D341Med (cell line): ENCODE data around the gene SH2D5.

Experiments used
- DNase-seq: peaks from one replicate; pipeline ENCODE4 v3.0.0; 2012; ENCODE audit warnings: low spot score

The SH2D5 gene

GRCh38 chr1:20713440-20713839 lies 19.1 kb downstream of the SH2D5 start:
- DNase-seq, result no peak

- DNase-seq, result no peak
Measured at GRCh38 chr1:20712215-20712577, 20.3 kb downstream of the SH2D5 start.

- no peak for DNase-seq
Measured at GRCh38 chr1:20711285-20712214, 21.0 kb downstream of the SH2D5 start.

GRCh38 chr1:20710469-20711284 lies 21.8 kb downstream of the SH2D5 start:
- DNase-seq, result no peak

- DNase-seq, result no peak
Measured at GRCh38 chr1:20709868-20710267, 22.6 kb downstream of the SH2D5 start.

- no peak for DNase-seq
Measured at GRCh38 chr1:20708891-20709290, 23.6 kb downstream of the SH2D5 start.

GRCh38 chr1:20708057-20708456 lies 24.4 kb downstream of the SH2D5 start:
- DNase-seq, result no peak

GRCh38 chr1:20706841-20707240 lies 25.7 kb downstream of the SH2D5 start:
- no peak for DNase-seq

GRCh38 chr1:20705203-20705755 lies 27.2 kb downstream of the SH2D5 start:
- no peak for DNase-seq

GRCh38 chr1:20704390-20705202 lies 27.9 kb downstream of the SH2D5 start:
- no peak for DNase-seq

- DNase-seq, result no peak
Measured at GRCh38 chr1:20703124-20703756, 29.3 kb downstream of the SH2D5 start.

- no peak for DNase-seq
Measured at GRCh38 chr1:20702416-20702815, 30.1 kb downstream of the SH2D5 start.

GRCh38 chr1:20701847-20702246 lies 30.7 kb downstream of the SH2D5 start:
- DNase-seq, result no peak

GRCh38 chr1:20701446-20701845 lies 31.1 kb downstream of the SH2D5 start:
- no peak for DNase-seq

GRCh38 chr1:20700636-20701215 lies 31.8 kb downstream of the SH2D5 start:
- no peak for DNase-seq

GRCh38 chr1:20699558-20699957 lies 32.9 kb downstream of the SH2D5 start:
- DNase-seq, result no peak

GRCh38 chr1:20698195-20698910 lies 34.1 kb downstream of the SH2D5 start:
- no peak for DNase-seq

GRCh38 chr1:20697563-20697962 lies 34.9 kb downstream of the SH2D5 start:
- DNase-seq, result no peak

- DNase-seq, result peak; percentile 92
Measured at GRCh38 chr1:20696397-20697333, 35.8 kb downstream of the SH2D5 start.
